GM18499 (cell line): ENCODE data around the gene IPO5.

Experiments
- ATAC-seq: cut with Tn5 transposase; IDR thresholded peaks from one replicate; pipeline ENCODE4 v1.9.1; 2021; ENCODE audit warnings: moderate number of reproducible peaks; ENCODE audit not compliant: insufficient read depth, unreplicated experiment

The IPO5 gene

GRCh38 chr13:97953376-97953970, at the start of gene IPO5:
IPO5 (plus strand) TSS chr13:97953675; CDS start chr13:97976697, 23,022 bp downstream.
- ATAC-seq, result no peak

- ATAC-seq, result no peak
Observed at GRCh38 chr13:97904059-97904458, 49.4 kb upstream of the IPO5 start.

- no peak for ATAC-seq
Observed at GRCh38 chr13:97905517-97905916, 48.0 kb upstream of the IPO5 start.

DNA sequence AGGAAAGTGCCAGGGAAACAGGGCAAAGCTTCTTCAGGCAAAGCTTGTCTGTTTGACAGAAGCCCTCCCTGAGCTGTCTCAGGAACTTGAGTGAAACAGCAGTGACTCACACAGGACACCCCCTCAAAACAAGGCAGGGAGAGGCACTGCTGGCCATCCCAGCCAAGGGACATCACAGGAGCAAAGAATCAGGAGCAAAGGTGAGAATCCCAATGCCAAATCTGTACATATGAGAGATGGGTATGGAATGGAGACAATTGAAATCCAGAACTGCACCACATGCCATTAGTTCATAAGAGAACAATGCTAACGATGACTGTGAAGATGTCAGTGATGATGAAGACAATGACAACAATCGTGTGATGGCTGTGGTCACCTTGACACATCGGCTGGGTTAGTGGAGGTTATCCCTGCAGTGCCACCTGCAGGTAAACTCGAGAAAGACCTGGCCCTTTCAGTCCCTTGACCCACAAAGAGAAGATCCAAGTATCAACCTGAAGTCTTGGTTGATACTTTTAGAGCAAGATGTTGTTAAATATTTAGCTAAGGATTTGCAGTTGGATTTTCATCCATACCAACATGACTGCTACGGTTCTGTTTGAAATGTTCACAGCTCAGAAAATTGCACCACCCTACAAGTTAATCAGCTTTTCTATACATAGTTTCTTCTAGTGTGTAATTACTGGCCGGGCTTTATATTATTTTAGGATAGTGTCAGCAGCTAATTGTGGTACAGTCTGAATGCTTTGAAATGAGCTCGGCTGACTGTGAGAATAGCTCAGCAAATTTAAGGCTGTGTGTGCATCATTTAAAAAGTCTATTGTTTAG, 42.0 kb upstream of the IPO5 start:
- ATAC-seq, result no peak

GRCh38 chr13:97912139-97912535, 41.3 kb upstream of the IPO5 start:
- no peak for ATAC-seq

- no peak for ATAC-seq
Observed at GRCh38 chr13:97913206-97913605, 40.3 kb upstream of the IPO5 start.

DNA sequence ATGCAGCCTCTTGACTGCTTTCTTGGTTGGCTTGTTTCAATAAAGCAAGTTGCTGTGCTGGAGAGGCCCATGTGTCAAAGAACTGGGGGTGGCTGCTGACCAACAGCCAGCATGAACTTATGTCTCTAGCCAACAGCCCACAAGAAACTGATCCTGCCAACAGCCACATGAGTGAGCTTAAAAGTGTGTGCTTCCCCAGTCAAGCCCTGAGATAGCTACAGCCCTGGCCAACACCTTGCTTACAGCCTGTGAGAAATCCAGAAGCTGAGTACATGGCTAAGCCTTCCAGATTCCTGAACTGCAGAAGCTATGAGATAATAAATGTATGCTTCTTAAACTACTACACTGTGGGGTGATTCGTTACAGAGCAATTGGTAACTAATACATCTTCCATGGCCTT, 38.9 kb upstream of the IPO5 start:
- no peak for ATAC-seq

DNA sequence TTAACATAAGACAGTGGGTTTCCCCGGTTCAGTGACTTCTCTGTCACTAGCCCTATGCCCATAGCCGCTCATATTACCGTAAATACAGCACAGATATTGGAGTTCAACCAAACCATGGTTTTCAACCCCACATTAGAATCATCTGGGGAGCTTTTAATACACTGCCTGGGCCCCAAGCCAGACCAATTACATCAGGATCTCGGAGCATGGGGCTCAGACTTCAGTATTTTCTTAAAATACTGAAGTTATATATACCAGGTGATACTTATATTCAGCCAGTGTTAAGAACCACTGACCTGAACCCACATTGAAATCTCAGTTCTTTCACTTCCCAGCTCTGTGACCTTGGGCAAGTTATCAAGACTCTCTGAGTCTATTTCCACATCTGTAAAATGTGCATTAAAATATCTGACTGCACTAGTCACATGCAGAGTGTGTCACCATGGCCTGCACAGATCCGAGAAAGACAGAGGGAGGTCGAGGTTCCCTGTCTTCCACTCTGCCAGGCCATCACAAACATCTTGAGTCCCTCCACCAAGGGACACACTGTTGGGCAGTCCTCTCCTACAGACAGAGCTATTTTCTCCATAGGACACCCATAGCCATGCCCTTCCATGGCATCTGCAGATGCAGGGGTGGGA, 32.2 kb upstream of the IPO5 start:
- no peak for ATAC-seq

GRCh38 chr13:97928301-97928700, 25.2 kb upstream of the IPO5 start:
- ATAC-seq, result no peak

GRCh38 chr13:97932036-97932435, 21.4 kb upstream of the IPO5 start:
- no peak for ATAC-seq

DNA sequence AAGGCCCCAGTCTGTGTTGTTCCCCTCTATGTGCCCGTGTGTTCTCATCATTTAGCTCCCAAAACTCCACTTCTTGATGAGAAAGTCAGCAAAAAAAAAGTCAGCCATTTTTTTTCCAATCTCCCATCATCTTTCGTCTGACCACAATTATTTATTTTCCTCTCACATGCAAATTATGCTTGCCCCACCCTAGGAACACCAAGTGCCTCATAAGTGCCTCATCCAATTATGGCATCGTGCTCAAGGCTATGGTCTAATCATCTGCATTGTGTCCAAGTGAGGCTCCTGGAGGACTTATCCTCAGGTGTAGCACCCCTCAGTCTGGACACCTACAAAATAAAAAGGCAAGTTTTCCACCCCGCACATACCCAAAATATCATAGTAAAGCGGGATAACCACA, 20.8 kb upstream of the IPO5 start:
- no peak for ATAC-seq

DNA sequence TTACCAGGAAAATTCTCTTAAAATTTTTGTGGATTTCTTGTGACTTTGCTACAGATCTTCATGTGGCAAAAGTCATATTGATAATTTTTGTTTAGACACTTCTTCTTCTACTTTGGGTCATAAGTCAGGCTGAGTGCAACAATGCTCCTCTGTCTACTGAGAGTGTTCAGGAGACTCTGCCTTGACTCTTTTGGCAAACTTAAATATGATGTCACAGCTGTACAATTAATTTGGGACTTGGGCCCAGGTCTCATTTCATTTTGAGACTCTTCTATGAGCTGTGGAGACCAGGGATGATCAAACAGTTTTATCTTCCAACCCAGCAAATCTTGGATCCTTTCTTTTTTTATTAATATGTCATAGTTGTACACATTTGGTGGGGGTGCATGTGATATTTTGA, 19.7 kb upstream of the IPO5 start:
- no peak for ATAC-seq

GRCh38 chr13:97934590-97934989, 18.9 kb upstream of the IPO5 start:
- no peak for ATAC-seq

GRCh38 chr13:97935071-97935470, 18.4 kb upstream of the IPO5 start:
- no peak for ATAC-seq

DNA sequence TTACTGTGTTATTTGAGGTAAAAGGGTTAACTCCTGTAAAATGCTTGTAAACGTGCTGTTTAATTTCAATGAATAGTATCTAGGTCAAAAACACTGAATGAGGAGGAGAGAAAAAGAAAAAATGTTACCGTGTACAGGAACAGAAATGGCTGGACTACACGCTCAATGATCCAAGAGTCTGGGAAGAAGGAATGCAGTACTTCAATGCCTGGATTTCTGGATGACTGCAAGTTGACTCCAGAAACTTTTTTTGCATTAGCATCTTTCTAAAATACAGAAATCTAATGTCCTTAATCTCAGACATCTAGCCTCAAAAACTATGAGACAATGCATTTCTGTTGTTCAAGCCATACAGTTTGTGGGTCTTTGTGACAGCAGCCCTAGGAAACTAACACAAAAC, 17.4 kb upstream of the IPO5 start:
- no peak for ATAC-seq

DNA sequence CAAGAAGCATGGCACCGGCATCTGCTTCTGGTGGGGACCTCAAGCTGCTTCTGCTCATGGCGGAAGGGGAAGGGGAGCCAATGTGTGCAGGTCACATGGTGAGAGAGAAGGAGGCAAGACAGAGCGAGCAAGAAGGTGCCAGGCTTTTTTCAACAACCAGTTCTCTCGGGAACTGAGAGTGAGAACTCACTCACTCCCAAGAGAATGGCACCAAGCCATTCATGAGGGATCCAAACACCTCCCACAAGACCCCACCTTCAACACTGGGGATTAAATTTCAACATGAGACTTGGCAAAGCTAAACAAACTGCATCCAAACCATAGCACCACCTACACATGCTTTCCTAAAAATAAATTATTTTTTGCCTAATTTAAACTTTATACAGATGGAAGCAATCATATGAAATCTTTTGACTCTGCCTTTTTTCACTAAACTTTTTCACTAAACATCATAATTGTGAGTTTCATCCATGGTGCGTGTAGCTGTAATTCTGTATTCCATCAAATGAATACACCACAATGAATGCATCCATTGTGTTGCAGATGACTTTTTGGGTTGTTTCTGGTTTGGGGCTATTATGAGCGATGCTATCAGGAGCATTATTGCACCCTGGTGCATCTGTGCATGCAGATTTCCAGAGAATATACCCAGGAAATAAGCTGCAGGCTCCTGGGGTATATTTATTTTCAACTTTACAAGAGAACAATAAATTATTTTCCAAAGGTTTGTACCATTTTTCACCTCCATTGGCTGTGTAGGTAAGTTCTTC, 14.6 kb upstream of the IPO5 start:
- ATAC-seq, result no peak

- ATAC-seq, result no peak
Observed at GRCh38 chr13:97944396-97945029, 9.0 kb upstream of the IPO5 start.

- ATAC-seq, result no peak
Observed at GRCh38 chr13:97945342-97945741, 8.1 kb upstream of the IPO5 start.

GRCh38 chr13:97945792-97946419, 7.6 kb upstream of the IPO5 start:
- no peak for ATAC-seq
